Endothelial cell (in vitro differentiated cells): ENCODE data around the gene AP2A2. TPM values are rescaled to one million over a fixed set of nuclear protein-coding genes. Genes with fewer than 3 reads are reported as not detected.
A peak's percentile ranks its signal among the peaks of the same experiment; 100 is the strongest.

Source experiments
- DNase-seq: peaks from one replicate; pipeline ENCODE4 v3.0.0; 2021; ENCODE audit warnings: low spot score
- H3K27ac Mint-ChIP-seq: one replicate; pipeline ENCODE4 v1.8.0; 2021; ENCODE audit warnings: mixed read lengths, inconsistent platforms; ENCODE audit not compliant: unreplicated experiment
- H3K27me3 Mint-ChIP-seq: one replicate; pipeline ENCODE4 v1.8.0; 2021; ENCODE audit warnings: mild to moderate bottlenecking, moderate library complexity, mixed read lengths, inconsistent platforms; ENCODE audit not compliant: unreplicated experiment
- H3K36me3 Mint-ChIP-seq: one replicate; pipeline ENCODE4 v1.8.0; 2021; ENCODE audit warnings: mild to moderate bottlenecking, low read depth, mixed read lengths, inconsistent platforms; ENCODE audit not compliant: unreplicated experiment
- H3K4me1 Mint-ChIP-seq: one replicate; pipeline ENCODE4 v1.8.0; 2021; ENCODE audit warnings: mild to moderate bottlenecking, mixed read lengths, inconsistent platforms; ENCODE audit not compliant: unreplicated experiment
- H3K4me3 Mint-ChIP-seq: one replicate; pipeline ENCODE4 v1.8.0; 2021; ENCODE audit warnings: mild to moderate bottlenecking, mixed read lengths, inconsistent platforms; ENCODE audit not compliant: unreplicated experiment
- H3K9me3 Mint-ChIP-seq: one replicate; pipeline ENCODE4 v1.8.0; 2021; ENCODE audit warnings: mixed read lengths, inconsistent platforms; ENCODE audit not compliant: unreplicated experiment
- CTCF ChIP-seq: fragments of 200-600 bp; sonication (generic); IDR thresholded peaks from one replicate; pipeline ENCODE4 v1.5.0; 2021; ENCODE audit warnings: antibody characterized with exemption; ENCODE audit not compliant: unreplicated experiment
- total RNA-seq: library from RNA; stranded (reverse); fragmentation: NEBNext Ultra II Directional; extraction: Animal tissue kit (Norgen Biotek cat#: 25700); gene quantifications from one replicate; pipeline ENCODE4 v1.2.1, GENCODE V29; 2021; ENCODE audit not compliant: unreplicated experiment

The AP2A2 gene
- total RNA-seq, 1 donor from 2014 or later, result 287 TPM

- Mint-ChIP-seq H3K4me3 (no peak overlapping the region), H3K4me1 (peaks cover 7% of the 10 kb centered on the region), H3K27me3 (peaks cover 30% of the 10 kb centered on the region), H3K27ac (no peak overlapping the region), H3K9me3 (no peaks in the 10 kb centered on the region), H3K36me3 (peaks cover 17% of the 10 kb centered on the region)
- DNase-seq, result no peak
- TF ChIP-seq CTCF, result no peak
These were observed 101.2 kb downstream of the AP2A2 start for GRCh38 chr11:1026641-1027482.

- no peak for DNase-seq
- no peak overlapping the region for H3K4me3 Mint-ChIP-seq
- H3K27me3 Mint-ChIP-seq, result peaks cover 35% of the 10 kb centered on the region
- no peak overlapping the region for H3K27ac Mint-ChIP-seq
- H3K9me3 Mint-ChIP-seq, result no peaks in the 10 kb centered on the region
- H3K4me1 Mint-ChIP-seq, result peaks cover 12% of the 10 kb centered on the region
- peaks cover 21% of the 10 kb centered on the region for H3K36me3 Mint-ChIP-seq
- TF ChIP-seq CTCF, result no peak
These were observed 102.0 kb downstream of the AP2A2 start for GRCh38 chr11:1027483-1028290.

GRCh38 chr11:1028291-1028540 is 102.5 kb downstream of the AP2A2 start:
- Mint-ChIP-seq H3K27me3 (peaks cover 35% of the 10 kb centered on the region), H3K4me3 (peak overlapping the region; percentile 59), H3K27ac (no peak overlapping the region), H3K9me3 (no peaks in the 10 kb centered on the region), H3K4me1 (peaks cover 6% of the 10 kb centered on the region), H3K36me3 (peaks cover 15% of the 10 kb centered on the region)
- DNase-seq, result no peak
- no peak for TF ChIP-seq CTCF

GRCh38 chr11:1028616-1029015 is 102.9 kb downstream of the AP2A2 start:
- no peak for DNase-seq
- H3K27me3 Mint-ChIP-seq, result peaks cover 32% of the 10 kb centered on the region
- no peak for TF ChIP-seq CTCF
- H3K27ac Mint-ChIP-seq, result no peak overlapping the region
- H3K9me3 Mint-ChIP-seq, result no peaks in the 10 kb centered on the region
- H3K4me3 Mint-ChIP-seq, result no peak overlapping the region
- peaks cover 14% of the 10 kb centered on the region for H3K36me3 Mint-ChIP-seq
- H3K4me1 Mint-ChIP-seq, result peaks cover 6% of the 10 kb centered on the region

GRCh38 chr11:1029051-1029450 is 103.4 kb downstream of the AP2A2 start:
- Mint-ChIP-seq H3K9me3 (no peaks in the 10 kb centered on the region), H3K4me1 (peaks cover 6% of the 10 kb centered on the region), H3K36me3 (peaks cover 14% of the 10 kb centered on the region), H3K27me3 (peaks cover 37% of the 10 kb centered on the region), H3K4me3 (no peak overlapping the region), H3K27ac (no peak overlapping the region)
- TF ChIP-seq CTCF, result no peak
- DNase-seq, result no peak
